NCI-H82 treated with DMSO at 0.1 percent for 48 hours (cell line): Measurements from ENCODE around the gene MFAP4.

ENCODE experiments used
- DNase-seq: peaks from one replicate; lab custom pipeline; 2025; ENCODE audit not compliant: unreplicated experiment; lab: John Stamatoyannopoulos, UW

Gene MFAP4

GRCh38 chr17:19336938-19337711 lies 49.9 kb downstream of the MFAP4 start:
- no peak for DNase-seq

GRCh38 chr17:19335951-19336631 lies 50.9 kb downstream of the MFAP4 start:
- DNase-seq, result no peak

- no peak for DNase-seq
These were observed 52.7 kb downstream of the MFAP4 start for GRCh38 chr17:19334331-19334730.

- DNase-seq, result no peak
These were observed 53.2 kb downstream of the MFAP4 start for GRCh38 chr17:19333736-19334290.
